ENCODE results near the gene TENT4A.

The TENT4A gene

GRCh38 chr5:6736106-6736505 lies 22.9 kb downstream of the TENT4A start:
- no peak for TF ChIP-seq CTCF (IDR thresholded peaks at IDR 0.05)

- no peak for TF ChIP-seq CTCF (IDR thresholded peaks at IDR 0.05)
Measured at GRCh38 chr5:6736524-6737042, 23.4 kb downstream of the TENT4A start.

- no peak for TF ChIP-seq CTCF (IDR thresholded peaks at IDR 0.05)
Measured at GRCh38 chr5:6737043-6737941, 24.1 kb downstream of the TENT4A start.

- no peak for TF ChIP-seq CTCF (IDR thresholded peaks at IDR 0.05)
Measured at GRCh38 chr5:6739603-6740002, 26.4 kb downstream of the TENT4A start.

- TF ChIP-seq CTCF (IDR thresholded peaks at IDR 0.05), result no peak
Measured at GRCh38 chr5:6740586-6741150, 27.4 kb downstream of the TENT4A start.

- no peak for TF ChIP-seq CTCF (IDR thresholded peaks at IDR 0.05)
Measured at GRCh38 chr5:6742081-6742758, 29.0 kb downstream of the TENT4A start.

- TF ChIP-seq CTCF (IDR thresholded peaks at IDR 0.05), result no peak
Measured at GRCh38 chr5:6743161-6743560, 29.9 kb downstream of the TENT4A start.

All from LNCAP (cell line).